Colonic mucosa (tissue), 4 donors: ENCODE data around the gene FOSL2. TPM values are rescaled to one million over a fixed set of nuclear protein-coding genes. Genes with fewer than 3 reads are reported as not detected.

Source experiments
- DNase-seq: peaks from one replicate; pipeline ENCODE4 v3.0.0-alpha.2; 2020
- H3K27ac ChIP-seq: fragments of 200-600 bp; one replicate; pipeline ENCODE4 v1.8.0; 2021
- H3K27me3 ChIP-seq: fragments of 200-600 bp; one replicate; pipeline ENCODE4 v1.8.0; 2021
- H3K36me3 ChIP-seq: fragments of 200-600 bp; one replicate; pipeline ENCODE4 v1.8.0; 2021
- H3K4me1 ChIP-seq: fragments of 200-600 bp; one replicate; pipeline ENCODE4 v1.8.0; 2021; ENCODE audit warnings: mild to moderate bottlenecking
- H3K4me3 ChIP-seq: fragments of 200-600 bp; one replicate; pipeline ENCODE4 v1.8.0; 2021
- H3K9ac ChIP-seq, 2 donors: one replicate each; pipeline ENCODE4 v1.7.0; 2013; ENCODE audit warnings: control low read depth in 2 of 2, low read depth in 2 of 2, low read length in 2 of 2
- H3K9me3 ChIP-seq: fragments of 200-600 bp; one replicate; pipeline ENCODE4 v1.8.0; 2021
- intact Hi-C: fragments of 100-400 bp; cut with DNase I; formaldehyde crosslinking; loops from one replicate; pipeline ENCODE4 v1.14.1; 2022
- total RNA-seq, 2 donors: library from RNA; stranded (reverse); fragmentation: NEBNext Ultra II Directional in 1 of 2; extraction: Animal tissue kit (Norgen Biotek cat#: 25700) in 1 of 2; gene quantifications; one replicate each; pipeline ENCODE4 v1.2.1, GENCODE V29; 2021
- TF ChIP-seq, protein P1 (sequence below): fragments of 200-600 bp; IDR thresholded peaks from one replicate; pipeline ENCODE4 v1.8.0; 2022; ENCODE audit warnings: antibody characterized with exemption, mild to moderate bottlenecking
- donor health status: healthy.
- donor health status: DM: no; HTN: no; CAD: no.
- donor health status: DM: no; HTN: no; CAD: no.

The FOSL2 gene
- total RNA-seq, 2 donors from 2014 or later, result 74.2 to 142 TPM

- Histone ChIP-seq H3K4me3 (no peak overlapping the region), H3K4me1 (peaks cover 14% of the 10 kb centered on the region), H3K27ac (no peak overlapping the region), H3K36me3 (no peaks in the 10 kb centered on the region), H3K9me3 (no peaks in the 10 kb centered on the region), H3K27me3 (no peaks in the 10 kb centered on the region), H3K9ac (no peak overlapping the region)
- intact Hi-C loops, result no loop called here
- no peak for DNase-seq
- TF ChIP-seq, protein P1, sequence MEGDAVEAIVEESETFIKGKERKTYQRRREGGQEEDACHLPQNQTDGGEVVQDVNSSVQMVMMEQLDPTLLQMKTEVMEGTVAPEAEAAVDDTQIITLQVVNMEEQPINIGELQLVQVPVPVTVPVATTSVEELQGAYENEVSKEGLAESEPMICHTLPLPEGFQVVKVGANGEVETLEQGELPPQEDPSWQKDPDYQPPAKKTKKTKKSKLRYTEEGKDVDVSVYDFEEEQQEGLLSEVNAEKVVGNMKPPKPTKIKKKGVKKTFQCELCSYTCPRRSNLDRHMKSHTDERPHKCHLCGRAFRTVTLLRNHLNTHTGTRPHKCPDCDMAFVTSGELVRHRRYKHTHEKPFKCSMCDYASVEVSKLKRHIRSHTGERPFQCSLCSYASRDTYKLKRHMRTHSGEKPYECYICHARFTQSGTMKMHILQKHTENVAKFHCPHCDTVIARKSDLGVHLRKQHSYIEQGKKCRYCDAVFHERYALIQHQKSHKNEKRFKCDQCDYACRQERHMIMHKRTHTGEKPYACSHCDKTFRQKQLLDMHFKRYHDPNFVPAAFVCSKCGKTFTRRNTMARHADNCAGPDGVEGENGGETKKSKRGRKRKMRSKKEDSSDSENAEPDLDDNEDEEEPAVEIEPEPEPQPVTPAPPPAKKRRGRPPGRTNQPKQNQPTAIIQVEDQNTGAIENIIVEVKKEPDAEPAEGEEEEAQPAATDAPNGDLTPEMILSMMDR, result no peak
Observed at GRCh38 chr2:28361991-28362710, 30.5 kb upstream of the FOSL2 start.

DNA sequence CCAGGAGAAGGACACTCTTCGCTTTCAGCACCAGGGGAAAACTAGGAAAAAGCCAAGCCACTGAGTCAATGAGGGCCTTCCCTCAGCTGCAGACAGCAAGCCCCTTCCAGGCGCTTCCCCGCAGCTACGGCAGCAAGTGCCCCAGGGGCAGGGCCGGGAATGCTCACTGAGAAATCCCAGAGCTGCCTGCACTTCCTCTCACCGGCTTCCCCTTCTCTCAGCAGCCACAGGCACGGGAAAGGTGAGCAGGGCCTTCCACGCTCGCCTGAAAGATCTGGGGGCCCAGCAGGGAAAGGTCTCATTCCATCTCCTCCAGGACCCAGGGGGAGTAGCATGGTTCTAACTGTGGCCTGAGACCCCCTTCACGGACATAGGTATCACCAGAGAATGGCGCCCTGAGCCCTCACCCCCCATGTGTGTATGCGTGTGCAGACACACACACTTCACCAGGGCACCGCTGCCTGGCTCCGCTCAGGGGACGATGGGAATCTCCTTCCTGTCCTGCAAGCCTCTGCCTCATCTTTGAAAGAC, 29.6 kb upstream of the FOSL2 start:
- Histone ChIP-seq H3K9ac (no peak overlapping the region), H3K27me3 (no peaks in the 10 kb centered on the region), H3K27ac (no peak overlapping the region), H3K36me3 (no peaks in the 10 kb centered on the region), H3K4me3 (no peak overlapping the region), H3K4me1 (peaks cover 16% of the 10 kb centered on the region), H3K9me3 (no peaks in the 10 kb centered on the region)
- TF ChIP-seq, protein P1, result no peak
- intact Hi-C loops, result no loop called here
- DNase-seq, result no peak

- Histone ChIP-seq H3K27me3 (no peaks in the 10 kb centered on the region), H3K9ac (no peak overlapping the region), H3K36me3 (no peaks in the 10 kb centered on the region), H3K4me1 (peaks cover 15% of the 10 kb centered on the region), H3K27ac (no peak overlapping the region), H3K4me3 (no peak overlapping the region), H3K9me3 (no peaks in the 10 kb centered on the region)
- intact Hi-C loops, result no loop called here
- no peak for DNase-seq
- TF ChIP-seq, protein P1, result no peak
Observed at GRCh38 chr2:28363686-28364280, 28.9 kb upstream of the FOSL2 start.

DNA sequence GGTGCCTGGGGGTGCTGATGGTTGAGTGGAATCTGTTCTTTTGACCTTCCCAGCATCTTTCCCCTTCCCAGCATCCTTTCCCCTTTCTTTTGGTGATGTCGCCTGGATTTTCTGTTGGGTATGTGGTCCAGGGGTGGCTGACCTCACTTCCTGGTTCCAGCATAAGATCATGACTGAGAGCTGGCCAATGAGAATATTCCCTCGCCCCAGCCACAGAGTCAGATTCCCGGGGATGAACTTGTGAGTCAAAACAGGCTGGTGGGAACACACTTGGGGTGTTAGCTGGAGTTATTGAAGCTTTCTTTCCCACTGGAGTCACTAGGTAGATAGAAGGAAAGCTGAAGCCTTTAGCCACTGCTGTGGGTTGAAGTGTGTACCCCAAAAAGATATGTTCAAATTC, 28.0 kb upstream of the FOSL2 start:
- H3K27me3 ChIP-seq, result no peaks in the 10 kb centered on the region
- peaks cover 8% of the 10 kb centered on the region for H3K4me1 ChIP-seq
- no peaks in the 10 kb centered on the region for H3K36me3 ChIP-seq
- H3K9ac ChIP-seq, result no peak overlapping the region
- intact Hi-C loops, result no loop called here
- no peak for DNase-seq
- TF ChIP-seq, protein P1, result no peak
- no peaks in the 10 kb centered on the region for H3K9me3 ChIP-seq
- no peak overlapping the region for H3K4me3 ChIP-seq
- no peak overlapping the region for H3K27ac ChIP-seq

- no peaks in the 10 kb centered on the region for H3K36me3 ChIP-seq
- no peak overlapping the region for H3K27ac ChIP-seq
- H3K9me3 ChIP-seq, result no peaks in the 10 kb centered on the region
- H3K27me3 ChIP-seq, result no peaks in the 10 kb centered on the region
- no peak for DNase-seq
- H3K4me3 ChIP-seq, result no peak overlapping the region
- intact Hi-C loops, result no loop called here
- H3K9ac ChIP-seq, result peak overlapping the region in 1 of 2 donors; percentile 28
- TF ChIP-seq, protein P1, result no peak
- peaks cover 5% of the 10 kb centered on the region for H3K4me1 ChIP-seq
Observed at GRCh38 chr2:28365158-28365557, 27.5 kb upstream of the FOSL2 start.
